ENCODE results near the gene SYT1.

DNA sequence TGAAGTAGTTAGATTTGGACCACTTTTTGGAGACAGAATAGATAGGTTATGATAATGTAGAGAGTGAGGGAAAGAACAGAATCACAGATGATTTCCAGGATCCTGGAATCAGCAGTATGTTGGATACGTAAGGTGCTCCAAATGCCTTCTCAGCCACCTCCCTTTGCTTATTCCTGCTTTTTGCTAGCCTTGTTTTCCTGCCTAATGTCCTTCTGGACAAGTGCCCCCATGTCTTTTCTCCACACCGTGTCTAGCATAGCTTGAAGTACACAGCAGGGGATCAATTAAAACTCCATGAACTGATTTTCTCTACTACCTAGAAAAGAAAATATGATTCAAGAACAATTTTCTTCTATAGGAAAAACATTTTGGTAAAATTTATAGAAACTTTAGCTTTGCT, 144.0 kb downstream of the SYT1 start:
- no peak for TF ChIP-seq CTCF (IDR thresholded peaks at IDR 0.05)
- no peak for TF ChIP-seq POLR2A (IDR thresholded peaks at IDR 0.05)
